Panc1 (cell line): ENCODE data around the gene C7.

Source experiments
- POLR2AphosphoS5 ChIP-seq: IDR thresholded peaks from 2 replicates; pipeline ENCODE4 v1.6.1; 2012; ENCODE audit warnings: mild to moderate bottlenecking, low read depth, low read length, moderate library complexity
- TF ChIP-seq, protein P1 (sequence below): fragments of 450-650 bp; IDR thresholded peaks from 2 replicates; pipeline ENCODE4 v1.5.1; 2017; ENCODE audit warnings: mild to moderate bottlenecking

DNA sequence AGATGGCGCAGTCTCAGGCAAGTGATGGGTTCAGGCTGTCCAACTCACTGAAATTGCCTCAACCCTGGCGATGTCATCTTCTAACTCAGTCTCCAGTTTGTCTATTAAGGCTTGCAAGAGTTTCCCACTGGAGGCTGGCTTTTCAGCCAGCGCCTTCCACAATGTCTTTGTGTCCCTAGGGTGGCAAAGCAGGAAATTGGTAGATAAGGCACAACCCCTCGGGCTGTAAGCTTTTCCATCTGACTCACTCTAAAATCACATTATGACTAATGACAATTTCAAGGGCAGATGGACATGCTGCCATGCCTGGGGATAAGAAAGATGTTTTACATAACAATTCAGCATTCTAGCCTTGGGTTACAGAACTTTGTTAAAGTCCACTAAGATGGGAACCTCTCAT lies 99.9 kb downstream of the C7 start:
- TF ChIP-seq, protein P1, sequence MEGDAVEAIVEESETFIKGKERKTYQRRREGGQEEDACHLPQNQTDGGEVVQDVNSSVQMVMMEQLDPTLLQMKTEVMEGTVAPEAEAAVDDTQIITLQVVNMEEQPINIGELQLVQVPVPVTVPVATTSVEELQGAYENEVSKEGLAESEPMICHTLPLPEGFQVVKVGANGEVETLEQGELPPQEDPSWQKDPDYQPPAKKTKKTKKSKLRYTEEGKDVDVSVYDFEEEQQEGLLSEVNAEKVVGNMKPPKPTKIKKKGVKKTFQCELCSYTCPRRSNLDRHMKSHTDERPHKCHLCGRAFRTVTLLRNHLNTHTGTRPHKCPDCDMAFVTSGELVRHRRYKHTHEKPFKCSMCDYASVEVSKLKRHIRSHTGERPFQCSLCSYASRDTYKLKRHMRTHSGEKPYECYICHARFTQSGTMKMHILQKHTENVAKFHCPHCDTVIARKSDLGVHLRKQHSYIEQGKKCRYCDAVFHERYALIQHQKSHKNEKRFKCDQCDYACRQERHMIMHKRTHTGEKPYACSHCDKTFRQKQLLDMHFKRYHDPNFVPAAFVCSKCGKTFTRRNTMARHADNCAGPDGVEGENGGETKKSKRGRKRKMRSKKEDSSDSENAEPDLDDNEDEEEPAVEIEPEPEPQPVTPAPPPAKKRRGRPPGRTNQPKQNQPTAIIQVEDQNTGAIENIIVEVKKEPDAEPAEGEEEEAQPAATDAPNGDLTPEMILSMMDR = no peak
- TF ChIP-seq POLR2AphosphoS5 = no peak
